COR-L47 (cell line): ENCODE results near the gene ANKIB1.
A peak's percentile ranks its signal among the peaks of the same experiment; 100 is the strongest.

Source experiments
- DNase-seq: peaks from one replicate; lab custom pipeline; 2025; lab: John Stamatoyannopoulos, UW

Gene ANKIB1

DNA sequence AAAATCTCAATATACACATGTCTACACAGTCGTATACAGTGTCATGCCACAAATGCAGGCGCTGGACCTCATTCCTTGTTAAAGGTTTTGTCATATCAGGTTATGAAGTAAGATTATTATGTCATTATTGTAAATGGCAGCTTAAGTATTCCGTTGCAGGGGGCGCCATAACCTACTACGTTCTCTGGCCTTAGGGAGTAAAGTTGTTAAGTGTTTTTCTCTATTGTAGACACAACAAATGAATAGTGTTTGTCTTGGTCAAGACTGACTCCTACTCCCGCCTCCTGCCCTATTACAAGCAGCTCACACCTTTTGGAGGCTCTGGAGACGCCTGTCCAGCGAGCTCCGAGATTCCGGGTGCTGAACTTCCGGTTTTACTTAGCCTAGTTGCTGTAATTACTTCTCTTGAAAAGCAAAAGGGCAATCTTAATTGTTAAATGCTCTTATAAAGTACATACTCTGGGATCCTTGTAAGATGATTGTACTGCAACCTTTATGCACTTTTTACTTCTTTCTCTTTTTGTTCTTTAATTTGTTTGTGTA is 202.5 kb downstream of the ANKIB1 start:
- DNase-seq = peak; percentile 51
